Measurements from ENCODE around the gene FAM83B. TPM values are rescaled to one million over a fixed set of nuclear protein-coding genes. Genes with fewer than 3 reads are reported as not detected.
A peak's percentile ranks its signal among the peaks of the same experiment; 100 is the strongest.

Gene FAM83B
- total RNA-seq, 1 experiment from 2014 or later, result 5.7 TPM

DNA sequence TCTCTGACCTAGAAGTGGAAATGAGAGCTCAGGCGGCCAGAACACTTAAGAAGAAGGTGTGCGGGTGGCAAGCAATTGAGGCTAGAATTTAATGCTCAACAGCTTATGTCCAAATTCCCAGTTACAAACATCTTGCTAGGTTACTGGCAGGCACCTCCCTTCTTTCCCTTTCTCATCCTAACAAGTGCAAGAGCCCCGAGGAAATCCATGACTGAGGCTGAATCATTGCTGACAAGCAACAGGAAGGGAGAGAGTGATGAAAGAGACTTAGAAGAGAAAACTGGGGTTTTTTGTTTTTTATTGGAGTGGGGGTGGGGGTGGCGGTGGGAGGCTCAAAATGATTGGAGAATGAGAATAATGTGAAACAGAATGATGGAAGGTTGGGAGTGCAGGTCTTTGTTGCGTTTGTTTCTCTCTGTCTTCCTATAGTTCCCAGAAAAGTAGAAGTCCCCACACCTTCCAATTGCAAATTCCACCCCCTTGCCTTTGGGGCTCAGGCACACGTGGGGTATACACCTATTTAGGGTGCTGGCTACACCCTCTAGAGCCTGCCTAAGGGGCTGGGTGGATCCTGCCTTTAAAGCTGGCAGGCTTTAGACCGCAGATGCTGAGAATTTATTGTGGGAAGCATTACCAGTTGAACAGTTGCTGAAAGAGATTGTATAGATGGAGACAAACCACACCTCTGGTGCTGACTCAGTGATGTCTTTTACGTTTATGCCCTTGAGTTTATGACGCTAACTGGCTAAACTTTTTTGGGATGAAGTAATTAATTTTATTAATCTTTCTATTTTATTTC is 1.4 kb downstream of the FAM83B start:
- no peak overlapping the region for H3K27ac Mint-ChIP-seq
- H4K8ac ChIP-seq (replicated peaks; ENCODE audit: insufficient read length, low read depth, low read length), result no peak overlapping the region
- H3K4me2 ChIP-seq (ENCODE audit: insufficient read depth, insufficient read length, low read length), result peak overlapping the region; percentile 69
- no peak overlapping the region for H2BK20ac ChIP-seq (ENCODE audit: low read depth, low read length, poor library complexity, severe bottlenecking)
- peaks cover 0 to 4% of the 10 kb centered on the region in 2 experiments; a peak in 2 of 5 replicates for H3K9me3 Mint-ChIP-seq
- no peak overlapping the region for H4K91ac ChIP-seq (ENCODE audit: insufficient read length, low read depth, low read length)
- no peak overlapping the region for H3K4ac ChIP-seq (ENCODE audit: low read depth, low read length)
- H3K9ac ChIP-seq (ENCODE audit: extremely low read depth, insufficient read length, low read length), result no peak overlapping the region
- no peak overlapping the region for H2AK5ac ChIP-seq (ENCODE audit: insufficient read length, low read length)
- no peaks in the 10 kb centered on the region for H3K79me2 ChIP-seq (ENCODE audit: insufficient read depth, low read length)
- H4K5ac ChIP-seq (ENCODE audit: insufficient read length, low read depth, low read length), result no peak overlapping the region
- H3K79me1 ChIP-seq (ENCODE audit: insufficient read depth, low read depth, low read length, poor library complexity, severe bottlenecking), result no peaks in the 10 kb centered on the region
- H3K14ac ChIP-seq (ENCODE audit: insufficient read depth, low read length), result no peak overlapping the region
- no peak overlapping the region for H2BK15ac ChIP-seq (ENCODE audit: low read depth, low read length)
- H3K27me3 Mint-ChIP-seq (ENCODE audit: low read depth), result peaks cover 18% of the 10 kb centered on the region
- H3K9me3 ChIP-seq (ENCODE audit: control insufficient read depth, low read depth, low read length), result no peaks in the 10 kb centered on the region
- H3K4me1 Mint-ChIP-seq, result peaks cover 18 to 22% of the 10 kb centered on the region in 2 experiments
- no peak overlapping the region for H3K56ac ChIP-seq (ENCODE audit: insufficient read length, low read depth, low read length)
- H2BK120ac ChIP-seq (ENCODE audit: low read depth, low read length, poor library complexity, severe bottlenecking), result no peak overlapping the region
- peak overlapping the region; percentile 90 to 91 for H3K4me3 Mint-ChIP-seq
- H3K18ac ChIP-seq (ENCODE audit: insufficient read length, low read depth, low read length), result no peak overlapping the region
- no peak overlapping the region for H3K23ac ChIP-seq (ENCODE audit: insufficient read length, low read depth, low read length)
- H2BK12ac ChIP-seq (ENCODE audit: insufficient read length, low read depth, low read length), result no peak overlapping the region
- TF ChIP-seq, protein P1, sequence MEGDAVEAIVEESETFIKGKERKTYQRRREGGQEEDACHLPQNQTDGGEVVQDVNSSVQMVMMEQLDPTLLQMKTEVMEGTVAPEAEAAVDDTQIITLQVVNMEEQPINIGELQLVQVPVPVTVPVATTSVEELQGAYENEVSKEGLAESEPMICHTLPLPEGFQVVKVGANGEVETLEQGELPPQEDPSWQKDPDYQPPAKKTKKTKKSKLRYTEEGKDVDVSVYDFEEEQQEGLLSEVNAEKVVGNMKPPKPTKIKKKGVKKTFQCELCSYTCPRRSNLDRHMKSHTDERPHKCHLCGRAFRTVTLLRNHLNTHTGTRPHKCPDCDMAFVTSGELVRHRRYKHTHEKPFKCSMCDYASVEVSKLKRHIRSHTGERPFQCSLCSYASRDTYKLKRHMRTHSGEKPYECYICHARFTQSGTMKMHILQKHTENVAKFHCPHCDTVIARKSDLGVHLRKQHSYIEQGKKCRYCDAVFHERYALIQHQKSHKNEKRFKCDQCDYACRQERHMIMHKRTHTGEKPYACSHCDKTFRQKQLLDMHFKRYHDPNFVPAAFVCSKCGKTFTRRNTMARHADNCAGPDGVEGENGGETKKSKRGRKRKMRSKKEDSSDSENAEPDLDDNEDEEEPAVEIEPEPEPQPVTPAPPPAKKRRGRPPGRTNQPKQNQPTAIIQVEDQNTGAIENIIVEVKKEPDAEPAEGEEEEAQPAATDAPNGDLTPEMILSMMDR (conservative IDR thresholded peaks at IDR 0.05), result no peak
- peaks cover 7% of the 10 kb centered on the region for H3K23me2 ChIP-seq (ENCODE audit: insufficient read length, low read depth, low read length, poor library complexity, severe bottlenecking)
- H3T11ph ChIP-seq (ENCODE audit: low read length), result no peak overlapping the region
- no peak overlapping the region for H2AFZ ChIP-seq (ENCODE audit: low read length)
- H2BK5ac ChIP-seq (ENCODE audit: insufficient read length, low read length), result no peak overlapping the region
- peaks cover 0 to 15% (median 4%) of the 10 kb centered on the region in 3 experiments; a peak in 5 of 7 replicates for H3K36me3 Mint-ChIP-seq (ENCODE audit: insufficient read depth in 1 of 3, low read depth in 3 of 3)
- no peaks in the 10 kb centered on the region for H3K27me3 ChIP-seq (ENCODE audit: insufficient read depth, low read length)
- H4K20me1 ChIP-seq (ENCODE audit: control insufficient read depth, insufficient read depth, insufficient read length), result no peaks in the 10 kb centered on the region
- no CpG with 5 or more reads among the region's 9 CpGs for WGBS (ENCODE audit: extremely low coverage, insufficient read length, low lambda C conversion rate)
- peaks cover 3% of the 10 kb centered on the region; the same call in 1 of the 2 replicates for H3K4me1 ChIP-seq (ENCODE audit: insufficient read depth, low read length)
- H3K27ac ChIP-seq (ENCODE audit: insufficient read length, low read depth, low read length), result no peak overlapping the region
- no peak for DNase-seq

Data from H9 (cell line).